Peyer's patch (tissue), 4 donors: Measurements from ENCODE around the gene DPY19L2. TPM values are rescaled to one million over a fixed set of nuclear protein-coding genes. Genes with fewer than 3 reads are reported as not detected.
"Not testable (repeated sequence)": the region's sequence is repeated elsewhere in the genome, so short reads cannot be mapped to it uniquely, and the experiment has no call there.

Source experiments
- DNase-seq, 3 donors: peaks; one replicate each; pipeline ENCODE4 v3.0.0-alpha.2; 2017 to 2019
- H3K27ac ChIP-seq, 4 donors: fragments of 200-600 bp; sonication (generic); one replicate each; pipeline ENCODE4 v1.5.1; 2016 to 2019
- H3K27me3 ChIP-seq, 2 donors: fragments of 200-600 bp; sonication (generic); one replicate each; pipeline ENCODE4 v1.5.1; 2019
- H3K36me3 ChIP-seq, 3 donors: fragments of 200-600 bp; sonication (generic); one replicate each; pipeline ENCODE4 v1.5.1; 2016 to 2019
- H3K4me1 ChIP-seq, 4 donors: fragments of 200-600 bp; sonication (generic); one replicate each; pipeline ENCODE4 v1.5.1; 2016 to 2019
- H3K4me3 ChIP-seq, 4 donors: fragments of 200-600 bp; sonication (generic); 1 replicate in 3 of 4; 2 replicates in 1 of 4; pipeline ENCODE4 v1.5.1; 2016 to 2019; ENCODE audit warnings: mild to moderate bottlenecking in 1 of 4
- H3K9me3 ChIP-seq, 4 donors: fragments of 200-600 bp; sonication (generic); one replicate each; pipeline ENCODE4 v1.5.1; 2016 to 2019; ENCODE audit warnings: mild to moderate bottlenecking in 1 of 4
- total RNA-seq, 4 donors: library from RNA; depleted of rRNA; stranded (reverse); fragments of >200 nt; gene quantifications; one replicate each; pipeline ENCODE4 v1.1.0, GENCODE V29; 2016
- TF ChIP-seq, protein P1 (sequence below), 6 experiments: fragments of 450-650 bp in 4 of 6; fragments of 200-600 bp in 2 of 6; sonication (generic) in 1 of 6; IDR thresholded peaks; one replicate each; pipeline ENCODE4 v1.5.1; 2017 to 2019; ENCODE audit warnings: antibody characterized with exemption in 6 of 6, mild to moderate bottlenecking in 3 of 6, moderate library complexity in 1 of 6

Gene DPY19L2
- total RNA-seq, 4 donors from 2014 or later: 0.35 to 7.4 (median 2.7) TPM

DNA sequence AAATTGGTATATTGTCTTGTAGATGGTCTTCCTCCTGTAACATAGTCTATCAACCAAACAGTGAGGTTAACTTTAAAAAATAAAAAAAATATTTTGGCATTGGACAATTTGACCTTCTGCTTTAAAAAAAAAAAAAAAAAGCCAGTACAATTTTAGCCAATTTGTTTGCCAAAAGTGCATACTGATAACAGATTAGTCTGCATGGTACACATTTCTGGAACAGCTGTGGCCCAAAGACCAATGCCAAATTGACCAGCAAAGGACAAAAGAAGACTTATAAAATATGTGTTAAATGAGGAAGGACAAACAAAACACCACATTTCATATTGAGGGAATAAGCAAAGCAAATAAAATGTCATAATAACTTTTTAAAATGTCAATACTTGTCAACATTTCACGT is 20.8 kb upstream of the DPY19L2 start:
- not testable (repeated sequence) for H3K4me1 ChIP-seq, H3K9me3 ChIP-seq, H3K27me3 ChIP-seq, H3K36me3 ChIP-seq, H3K4me3 ChIP-seq, DNase-seq, H3K27ac ChIP-seq

DNA sequence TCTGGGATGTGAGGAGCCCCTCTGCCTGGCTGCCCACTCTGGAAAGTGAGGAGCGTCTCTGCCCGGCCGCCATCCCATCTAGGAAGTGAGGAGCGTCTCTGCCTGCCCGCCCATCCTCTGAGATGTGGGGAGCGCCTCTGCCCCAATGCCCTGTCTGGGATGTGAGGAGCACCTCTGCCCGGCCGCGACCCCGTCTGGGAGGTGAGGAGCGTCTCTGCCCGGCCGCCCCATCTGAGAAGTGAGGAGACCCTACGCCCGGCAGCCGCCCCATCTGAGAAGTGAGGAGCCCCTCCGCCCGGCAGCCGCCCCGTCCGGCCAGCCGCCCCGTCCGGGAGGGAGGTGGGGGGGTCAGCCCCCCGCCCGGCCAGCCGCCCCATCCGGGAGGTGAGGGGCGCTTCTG is 18.3 kb upstream of the DPY19L2 start:
- not testable (repeated sequence) for H3K4me3 ChIP-seq, H3K9me3 ChIP-seq, H3K27ac ChIP-seq, H3K27me3 ChIP-seq, DNase-seq, H3K4me1 ChIP-seq, H3K36me3 ChIP-seq

DNA sequence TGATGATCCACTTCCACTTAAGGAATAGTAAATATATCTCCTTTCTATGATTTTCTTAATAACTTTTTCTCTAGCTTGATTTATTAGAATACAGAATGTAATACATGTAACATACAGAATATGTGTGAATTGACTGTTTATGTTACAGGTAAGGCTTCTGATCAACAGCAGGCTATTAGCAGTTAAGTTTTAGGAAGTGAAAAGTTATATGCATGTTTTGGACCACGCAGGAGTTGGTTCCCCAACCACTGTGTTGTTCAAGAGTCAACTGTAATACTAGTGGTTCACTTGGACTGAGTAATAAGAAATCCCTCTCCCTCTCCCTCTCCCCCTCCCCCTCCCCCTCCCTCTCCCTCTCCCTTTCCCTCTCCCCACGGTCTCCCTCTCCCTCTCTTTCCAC is 17.5 kb upstream of the DPY19L2 start:
- H3K36me3 ChIP-seq, H3K9me3 ChIP-seq, DNase-seq, H3K27ac ChIP-seq, H3K4me3 ChIP-seq, H3K4me1 ChIP-seq, H3K27me3 ChIP-seq: not testable (repeated sequence)

DNA sequence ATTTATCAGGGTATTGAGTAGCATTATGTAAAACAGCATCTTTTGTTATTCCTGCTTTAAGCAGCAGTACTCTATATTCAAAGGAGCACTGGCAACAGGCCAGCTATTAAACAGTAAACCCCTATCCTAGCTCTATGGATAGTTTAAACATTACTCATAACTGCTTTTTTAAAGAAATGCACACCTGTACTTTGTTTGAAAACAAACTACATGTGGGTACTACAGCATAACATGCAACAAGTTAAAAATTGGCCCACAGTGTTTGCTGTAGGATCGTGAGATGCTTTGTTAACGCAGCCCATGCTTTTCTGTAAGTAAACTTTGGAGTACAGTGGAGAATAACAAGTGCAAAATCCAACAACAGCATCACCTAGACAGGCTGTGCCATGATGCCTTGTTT is 14.3 kb upstream of the DPY19L2 start:
- DNase-seq, H3K27ac ChIP-seq, H3K4me1 ChIP-seq, H3K27me3 ChIP-seq, H3K9me3 ChIP-seq, H3K4me3 ChIP-seq, H3K36me3 ChIP-seq: not testable (repeated sequence)

DNA sequence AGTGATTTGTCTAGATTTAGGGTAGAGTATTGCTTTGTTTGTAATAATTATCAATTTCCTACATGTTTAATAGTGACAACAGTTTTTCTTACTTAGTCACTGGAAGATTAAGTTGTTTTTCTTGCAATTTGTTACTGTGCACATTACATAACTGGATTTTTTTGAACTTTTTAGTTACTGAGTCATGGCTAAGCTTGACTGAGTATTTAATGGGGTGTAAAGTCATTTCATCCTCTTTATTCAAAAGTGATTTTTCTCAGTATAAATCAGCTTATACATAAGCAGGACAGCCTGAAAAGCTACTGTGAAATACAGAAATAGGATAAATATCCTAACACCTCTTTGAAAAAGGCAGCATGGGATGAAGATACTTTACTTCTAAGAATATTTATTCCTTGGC is 12.5 kb upstream of the DPY19L2 start:
- H3K4me1 ChIP-seq, H3K36me3 ChIP-seq, H3K9me3 ChIP-seq, H3K27ac ChIP-seq, DNase-seq, H3K27me3 ChIP-seq, H3K4me3 ChIP-seq: not testable (repeated sequence)

DNA sequence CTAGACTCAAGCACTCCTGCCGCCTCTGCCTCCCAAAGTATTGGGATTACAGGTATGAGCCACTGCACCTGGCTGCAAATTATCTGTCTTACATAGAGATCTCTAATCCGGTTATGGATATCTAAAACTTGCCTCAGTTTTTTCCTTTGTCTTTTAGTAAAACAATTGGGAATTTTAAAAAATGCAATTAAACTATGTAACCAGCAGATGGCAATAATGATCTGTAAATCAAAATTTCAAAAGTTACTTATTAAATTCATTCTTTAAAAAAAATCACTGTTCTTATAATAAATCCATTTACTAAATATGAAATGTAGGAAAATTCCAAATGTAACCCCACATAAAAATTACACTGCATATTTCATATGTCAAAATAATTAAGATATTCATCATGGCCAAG is 4.3 kb upstream of the DPY19L2 start:
- not testable (repeated sequence) for H3K27ac ChIP-seq, H3K36me3 ChIP-seq, H3K4me1 ChIP-seq, H3K27me3 ChIP-seq, H3K4me3 ChIP-seq, H3K9me3 ChIP-seq, DNase-seq
- TF ChIP-seq, protein P1, sequence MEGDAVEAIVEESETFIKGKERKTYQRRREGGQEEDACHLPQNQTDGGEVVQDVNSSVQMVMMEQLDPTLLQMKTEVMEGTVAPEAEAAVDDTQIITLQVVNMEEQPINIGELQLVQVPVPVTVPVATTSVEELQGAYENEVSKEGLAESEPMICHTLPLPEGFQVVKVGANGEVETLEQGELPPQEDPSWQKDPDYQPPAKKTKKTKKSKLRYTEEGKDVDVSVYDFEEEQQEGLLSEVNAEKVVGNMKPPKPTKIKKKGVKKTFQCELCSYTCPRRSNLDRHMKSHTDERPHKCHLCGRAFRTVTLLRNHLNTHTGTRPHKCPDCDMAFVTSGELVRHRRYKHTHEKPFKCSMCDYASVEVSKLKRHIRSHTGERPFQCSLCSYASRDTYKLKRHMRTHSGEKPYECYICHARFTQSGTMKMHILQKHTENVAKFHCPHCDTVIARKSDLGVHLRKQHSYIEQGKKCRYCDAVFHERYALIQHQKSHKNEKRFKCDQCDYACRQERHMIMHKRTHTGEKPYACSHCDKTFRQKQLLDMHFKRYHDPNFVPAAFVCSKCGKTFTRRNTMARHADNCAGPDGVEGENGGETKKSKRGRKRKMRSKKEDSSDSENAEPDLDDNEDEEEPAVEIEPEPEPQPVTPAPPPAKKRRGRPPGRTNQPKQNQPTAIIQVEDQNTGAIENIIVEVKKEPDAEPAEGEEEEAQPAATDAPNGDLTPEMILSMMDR (IDR thresholded peaks at IDR 0.05): peak in 1 of 6 experiments; percentile 10

DNA sequence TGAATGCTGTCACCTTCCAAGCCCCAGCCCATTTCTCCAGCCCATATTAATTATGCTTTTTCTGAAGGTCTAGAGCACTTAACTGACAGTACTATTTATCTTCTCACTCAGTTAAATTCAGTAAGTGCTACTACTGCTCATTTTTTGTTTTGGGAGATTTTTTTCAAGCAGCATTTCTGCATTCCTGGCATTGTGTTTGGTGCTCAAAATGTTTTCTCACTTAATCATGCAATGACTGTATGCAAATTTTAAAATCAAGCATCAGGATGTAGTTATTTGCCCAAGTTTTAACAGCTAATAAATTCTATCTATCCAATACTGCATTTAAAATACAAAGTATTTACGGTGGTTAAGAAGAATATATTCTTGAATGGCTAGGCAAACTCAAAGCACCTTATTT is 1.6 kb upstream of the DPY19L2 start:
- not testable (repeated sequence) for DNase-seq, H3K36me3 ChIP-seq, H3K27me3 ChIP-seq, H3K9me3 ChIP-seq, H3K27ac ChIP-seq, H3K4me1 ChIP-seq, H3K4me3 ChIP-seq

DNA sequence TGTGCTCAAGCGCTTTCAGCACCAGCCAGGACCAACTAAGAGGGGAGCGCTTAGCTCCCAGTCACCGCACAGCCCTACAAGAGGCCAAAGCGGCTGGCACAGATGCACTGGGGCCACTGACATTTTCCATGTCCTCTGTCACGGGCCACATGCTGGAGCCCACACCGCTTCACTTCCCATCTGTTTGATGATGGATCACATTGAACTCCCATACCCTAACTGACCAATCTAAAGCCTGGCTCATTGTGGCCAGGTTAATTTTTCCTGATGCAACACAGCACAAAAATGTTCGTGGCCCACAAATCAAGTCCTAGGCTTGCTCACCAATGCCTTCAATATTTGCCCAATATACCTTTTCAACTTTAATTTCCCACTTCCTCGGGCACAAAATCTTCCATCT is 1.1 kb upstream of the DPY19L2 start:
- H3K9me3 ChIP-seq, H3K27me3 ChIP-seq, DNase-seq, H3K36me3 ChIP-seq, H3K4me1 ChIP-seq: not testable (repeated sequence)
- Histone ChIP-seq H3K27ac (peak overlapping the region in 1 of 4 donors; percentile 77), H3K4me3 (peak overlapping the region in 1 of 4 donors; percentile 60)

DNA sequence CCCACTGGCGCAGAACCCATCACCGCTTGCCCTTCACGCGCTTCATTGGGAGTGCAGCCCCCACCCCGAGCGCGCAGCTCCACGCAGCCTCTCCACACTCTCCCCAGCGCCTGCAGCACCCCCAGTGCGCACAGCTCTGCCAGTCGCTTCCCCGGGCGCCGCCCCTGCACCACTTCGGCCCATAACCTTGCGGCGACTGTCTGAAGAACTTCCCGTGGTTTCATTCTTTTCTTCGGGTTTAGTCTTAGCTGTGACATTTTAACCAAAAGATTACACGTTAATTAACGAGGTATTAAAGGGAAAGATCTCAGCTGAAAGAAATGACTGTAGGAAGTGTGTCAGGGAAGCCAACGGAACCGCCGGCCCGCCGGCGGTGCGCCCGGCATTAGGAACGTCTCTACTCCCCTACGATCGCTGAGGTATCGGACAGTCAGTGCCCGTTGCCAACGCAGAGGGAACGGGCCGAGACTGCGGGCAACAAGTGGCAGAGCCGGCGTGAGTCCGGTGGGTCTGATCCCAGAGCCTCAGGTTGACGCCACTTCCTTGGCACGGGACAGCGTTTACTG is 590 bp upstream of the DPY19L2 start:
- H3K27me3 ChIP-seq, DNase-seq, H3K36me3 ChIP-seq, H3K9me3 ChIP-seq, H3K4me1 ChIP-seq: not testable (repeated sequence)
- Histone ChIP-seq H3K27ac (peak overlapping the region in 1 of 4 donors; percentile 77), H3K4me3 (peak overlapping the region; percentile 32 to 60 (median 42))

DNA sequence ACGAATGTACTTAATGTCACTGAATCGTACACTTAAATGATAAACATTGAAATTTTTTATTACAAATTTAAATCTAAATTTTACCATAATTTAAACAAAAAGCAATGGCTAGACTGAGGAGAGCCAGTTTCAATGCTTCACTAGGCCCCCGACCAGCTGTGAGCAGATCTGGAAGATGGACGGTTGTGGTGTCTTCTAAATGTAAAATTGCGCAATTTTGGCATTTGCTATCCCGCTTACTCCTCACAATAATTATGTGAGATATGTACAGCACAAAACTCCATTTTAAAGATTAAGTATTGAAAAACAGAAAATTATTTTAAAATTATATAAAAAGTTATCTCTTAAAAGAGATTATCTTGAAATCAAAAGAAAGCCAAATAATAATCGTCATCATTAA is 5.3 kb downstream of the DPY19L2 start:
- not testable (repeated sequence) for H3K36me3 ChIP-seq, DNase-seq, H3K4me1 ChIP-seq, H3K9me3 ChIP-seq, H3K27me3 ChIP-seq, H3K4me3 ChIP-seq, H3K27ac ChIP-seq

DNA sequence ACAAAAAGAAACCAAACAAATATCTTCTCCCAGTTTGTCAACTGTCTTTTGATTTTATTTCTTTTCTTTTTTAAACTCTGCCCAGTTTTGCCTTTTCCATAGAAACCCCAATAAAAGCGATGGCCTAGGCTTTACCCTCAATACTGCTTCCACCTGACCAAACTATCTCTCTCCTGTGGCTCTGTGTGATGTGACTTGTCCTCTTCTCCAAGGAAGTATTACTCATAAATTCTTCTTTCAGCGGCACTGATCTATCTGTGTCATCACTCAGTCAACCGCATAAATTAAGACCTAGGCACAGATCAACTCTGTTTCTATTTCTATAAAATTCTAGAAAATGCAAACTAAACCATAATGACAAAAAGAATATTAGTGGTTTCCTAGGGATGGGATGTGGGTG is 9.8 kb downstream of the DPY19L2 start:
- H3K4me3 ChIP-seq, H3K4me1 ChIP-seq, H3K27me3 ChIP-seq, H3K36me3 ChIP-seq, DNase-seq, H3K27ac ChIP-seq, H3K9me3 ChIP-seq: not testable (repeated sequence)

DNA sequence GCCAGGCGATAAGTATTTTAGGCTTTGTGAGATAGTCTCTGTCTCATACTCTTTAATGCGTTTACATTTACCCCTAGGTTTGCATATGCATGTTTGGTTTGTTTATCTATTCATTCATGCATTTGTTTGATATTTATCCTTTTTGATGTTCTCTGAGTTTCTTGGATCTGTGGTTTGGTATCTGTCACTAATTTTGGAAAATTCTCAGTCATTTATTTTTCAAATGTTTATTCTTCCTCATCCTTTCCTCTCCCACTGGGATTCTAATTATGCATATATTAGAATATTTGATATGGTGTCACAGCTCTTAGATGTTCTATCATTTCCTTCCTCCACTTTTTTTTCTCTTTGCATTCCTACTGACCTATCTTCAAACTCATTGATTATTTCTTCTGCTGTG is 11.9 kb downstream of the DPY19L2 start:
- not testable (repeated sequence) for H3K4me1 ChIP-seq, H3K27me3 ChIP-seq, DNase-seq, H3K36me3 ChIP-seq, H3K27ac ChIP-seq, H3K9me3 ChIP-seq, H3K4me3 ChIP-seq

DNA sequence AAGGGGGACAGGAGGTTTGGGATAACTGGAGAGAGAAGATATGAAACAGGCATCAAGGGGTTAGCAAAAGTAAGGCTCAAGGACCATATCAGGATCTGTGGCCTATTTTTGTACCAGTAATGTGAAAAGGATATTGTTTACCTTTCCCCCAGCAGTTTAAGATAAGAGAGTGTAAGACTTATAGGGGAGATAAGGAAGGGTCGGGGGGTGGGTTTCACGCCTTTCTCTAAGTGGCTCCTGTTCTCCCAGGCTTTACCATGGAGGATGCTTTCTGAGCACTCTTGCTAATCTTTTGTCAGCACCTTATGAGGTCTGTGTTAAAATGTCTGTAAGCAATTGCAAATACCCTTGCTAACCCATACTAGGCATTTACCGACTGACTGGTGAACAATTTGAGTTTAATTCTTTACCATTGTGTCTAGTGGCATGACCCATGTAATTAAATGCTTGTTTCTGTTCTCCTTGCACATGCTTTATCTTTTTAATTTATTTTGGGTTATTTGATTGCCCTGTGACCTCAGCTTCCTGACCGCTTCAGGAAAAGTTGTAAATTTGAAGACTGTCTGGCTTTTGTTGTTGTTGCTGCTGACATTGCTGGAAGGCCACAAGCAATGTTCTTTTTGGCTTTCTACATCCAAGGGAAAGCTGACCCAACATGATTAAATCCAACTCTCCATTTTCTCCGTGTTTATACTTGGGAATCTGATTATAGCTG is 12.6 kb downstream of the DPY19L2 start:
- not testable (repeated sequence) for DNase-seq, H3K9me3 ChIP-seq, H3K4me1 ChIP-seq, H3K27ac ChIP-seq, H3K36me3 ChIP-seq, H3K4me3 ChIP-seq, H3K27me3 ChIP-seq

DNA sequence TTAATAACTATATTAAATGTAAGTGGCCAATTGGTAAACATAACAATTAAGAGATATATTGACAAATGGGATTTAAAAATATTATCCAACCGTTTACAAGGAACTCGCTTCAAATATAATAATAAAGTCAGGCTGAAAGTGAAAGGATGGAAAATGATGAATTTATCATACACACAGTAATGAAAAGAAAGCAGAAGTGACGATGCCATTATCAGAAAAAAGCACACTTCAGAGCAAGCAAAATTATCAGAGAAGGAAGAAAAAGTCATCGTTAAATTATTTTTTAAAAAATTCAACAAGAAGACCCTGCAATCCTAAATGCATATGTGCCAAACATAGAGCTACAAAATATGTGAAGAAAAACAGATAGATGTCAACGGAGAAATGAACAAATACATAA is 13.8 kb downstream of the DPY19L2 start:
- H3K27me3 ChIP-seq, H3K36me3 ChIP-seq, H3K27ac ChIP-seq, H3K9me3 ChIP-seq, H3K4me3 ChIP-seq, DNase-seq, H3K4me1 ChIP-seq: not testable (repeated sequence)

DNA sequence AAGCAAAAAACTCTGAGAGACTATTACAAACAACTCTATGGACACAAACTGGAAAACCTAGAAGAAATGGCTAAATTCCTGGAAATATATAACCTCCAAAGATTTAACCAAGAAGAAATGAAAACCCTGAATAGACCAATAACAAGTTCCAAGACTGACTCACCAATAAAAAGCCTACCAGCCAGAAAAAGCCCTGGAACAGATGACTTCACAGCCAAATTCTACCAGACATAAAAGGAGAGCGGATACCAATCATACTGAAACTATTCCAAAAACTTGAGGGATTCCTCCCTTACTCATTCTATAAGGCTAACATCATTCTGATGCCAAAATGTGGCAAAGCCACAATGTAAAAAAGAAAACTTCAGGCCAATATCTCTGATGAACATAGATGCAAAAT is 18.8 kb downstream of the DPY19L2 start:
- not testable (repeated sequence) for DNase-seq, H3K4me1 ChIP-seq

More for the DNA sequence above, 18.8 kb downstream of the DPY19L2 start:
- H3K27ac ChIP-seq, H3K4me3 ChIP-seq, H3K27me3 ChIP-seq, H3K36me3 ChIP-seq, H3K9me3 ChIP-seq: not testable (repeated sequence)
